T-helper 2 cell (primary cell): ENCODE data around the gene CDH15.

Experiments
- DNase-seq, 5 experiments: peaks; one replicate each; pipeline versions ENCODE4 v3.0.0 to v3.0.0-alpha.2; 2012 to 2022

Gene CDH15

GRCh38 chr16:89141884-89142267, 29.7 kb upstream of the CDH15 start:
- DNase-seq = no peak

DNA sequence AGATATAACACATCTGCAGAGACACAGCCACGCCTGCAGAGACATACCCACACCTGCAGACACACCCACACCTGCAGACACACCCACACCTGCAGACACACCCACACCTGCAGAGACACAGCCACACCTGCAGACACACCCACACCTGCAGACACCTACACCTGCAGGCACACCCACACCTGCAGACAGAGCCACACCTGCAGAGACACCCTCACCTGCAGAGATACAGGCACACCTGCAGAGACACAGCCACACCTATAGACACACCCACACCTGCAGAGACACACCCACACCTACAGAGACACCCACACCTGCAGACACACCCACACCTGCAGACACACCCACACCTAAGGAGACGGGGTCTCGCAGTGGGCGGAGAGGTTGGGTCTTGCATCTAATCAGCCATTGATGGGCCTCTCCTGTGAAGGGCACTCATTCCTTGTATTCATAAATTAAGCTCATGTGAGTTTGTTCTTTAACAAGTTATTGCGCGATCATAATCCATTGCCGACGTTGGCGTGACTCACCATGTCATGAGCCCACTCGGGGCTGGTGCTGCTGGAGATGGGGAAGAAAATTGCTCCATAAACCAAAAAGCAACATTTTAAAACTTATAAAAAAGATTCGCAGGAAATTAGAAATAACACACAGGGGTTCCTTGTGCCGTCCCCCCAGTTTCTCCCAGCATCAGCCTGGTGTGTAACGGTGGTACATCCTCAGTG, 28.9 kb upstream of the CDH15 start:
- DNase-seq = no peak

DNA sequence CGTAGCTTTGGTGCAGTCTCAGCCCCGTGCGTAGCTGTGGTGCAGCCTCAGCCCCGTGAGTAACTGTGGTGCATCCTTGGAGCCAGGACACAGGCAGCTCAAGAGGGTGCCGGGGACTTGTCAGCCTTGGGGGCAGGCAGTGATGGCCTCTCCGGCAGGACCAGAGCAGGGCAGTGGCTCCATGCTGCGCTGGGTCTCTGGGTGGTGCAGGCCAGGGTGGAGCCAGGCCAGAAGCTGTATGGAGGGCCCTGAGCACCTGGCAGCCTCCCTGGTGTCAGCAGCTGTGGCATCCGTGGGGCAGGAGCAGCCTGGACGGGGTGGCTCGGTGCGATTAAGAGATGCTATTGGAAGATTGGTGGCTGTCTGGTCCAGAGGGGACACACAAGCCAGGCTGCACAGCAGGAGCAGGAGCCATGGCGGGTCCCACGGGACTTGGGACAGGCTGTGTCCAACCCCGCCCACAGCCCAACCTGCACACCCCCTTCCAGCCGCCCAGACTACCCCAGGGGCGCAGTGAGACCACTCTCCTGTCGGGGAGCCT, 28.3 kb upstream of the CDH15 start:
- DNase-seq = no peak

DNA sequence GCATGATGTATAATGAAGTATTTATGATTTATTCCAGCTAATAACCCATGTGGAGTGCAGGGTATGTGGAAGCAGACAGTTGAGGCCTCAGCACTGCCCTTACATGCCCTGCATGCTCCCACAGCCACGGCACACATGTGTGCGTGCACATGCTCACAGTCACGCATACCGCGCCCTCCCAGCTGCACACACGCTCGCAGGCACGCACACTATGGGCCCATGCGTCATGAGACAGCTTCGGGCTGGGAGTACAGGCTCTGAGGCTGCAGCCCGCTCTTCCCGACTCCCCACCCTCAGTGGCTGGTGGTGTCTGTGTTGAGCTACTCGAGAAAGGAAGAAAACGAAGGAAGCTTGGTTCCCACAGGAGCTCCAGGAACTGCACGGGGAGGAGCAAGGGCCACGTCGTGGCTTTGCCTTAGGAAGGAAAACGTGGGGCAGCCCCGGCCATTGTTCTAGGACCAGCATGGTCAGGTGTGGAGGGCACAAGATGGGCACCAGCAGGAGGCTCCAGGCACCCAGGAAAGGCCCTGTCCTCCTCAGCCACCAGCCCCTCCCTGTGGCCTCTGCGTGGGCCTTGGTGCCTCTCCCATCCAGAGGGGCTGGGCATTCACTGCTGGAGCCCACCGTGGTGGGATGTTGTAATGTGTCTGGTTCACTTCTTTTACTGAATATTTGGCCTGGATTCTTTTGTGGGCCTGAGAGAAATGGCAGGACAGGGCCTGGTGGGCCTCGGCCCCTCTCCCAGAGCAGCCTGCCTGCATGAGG, 27.5 kb upstream of the CDH15 start:
- DNase-seq = no peak

DNA sequence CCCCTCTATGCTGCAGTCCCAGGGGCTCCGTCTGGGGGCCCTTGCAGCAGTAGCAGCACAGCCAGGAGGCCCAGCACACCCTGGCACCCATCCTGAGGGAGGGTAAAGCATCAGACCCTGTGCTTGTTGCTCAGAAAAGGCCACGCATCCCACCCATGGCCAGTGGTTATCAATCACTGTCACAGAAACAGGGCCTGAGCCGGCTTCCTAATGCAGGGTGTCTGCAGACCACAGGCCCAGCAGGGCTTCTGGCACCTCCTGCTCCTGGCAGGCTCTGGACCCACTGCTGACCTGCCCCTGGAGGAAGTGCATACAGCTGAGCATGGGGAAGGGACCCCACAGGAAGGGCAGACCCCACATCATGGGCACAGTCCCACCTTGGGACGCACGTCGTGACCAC, 26.9 kb upstream of the CDH15 start:
- no peak for DNase-seq

DNA sequence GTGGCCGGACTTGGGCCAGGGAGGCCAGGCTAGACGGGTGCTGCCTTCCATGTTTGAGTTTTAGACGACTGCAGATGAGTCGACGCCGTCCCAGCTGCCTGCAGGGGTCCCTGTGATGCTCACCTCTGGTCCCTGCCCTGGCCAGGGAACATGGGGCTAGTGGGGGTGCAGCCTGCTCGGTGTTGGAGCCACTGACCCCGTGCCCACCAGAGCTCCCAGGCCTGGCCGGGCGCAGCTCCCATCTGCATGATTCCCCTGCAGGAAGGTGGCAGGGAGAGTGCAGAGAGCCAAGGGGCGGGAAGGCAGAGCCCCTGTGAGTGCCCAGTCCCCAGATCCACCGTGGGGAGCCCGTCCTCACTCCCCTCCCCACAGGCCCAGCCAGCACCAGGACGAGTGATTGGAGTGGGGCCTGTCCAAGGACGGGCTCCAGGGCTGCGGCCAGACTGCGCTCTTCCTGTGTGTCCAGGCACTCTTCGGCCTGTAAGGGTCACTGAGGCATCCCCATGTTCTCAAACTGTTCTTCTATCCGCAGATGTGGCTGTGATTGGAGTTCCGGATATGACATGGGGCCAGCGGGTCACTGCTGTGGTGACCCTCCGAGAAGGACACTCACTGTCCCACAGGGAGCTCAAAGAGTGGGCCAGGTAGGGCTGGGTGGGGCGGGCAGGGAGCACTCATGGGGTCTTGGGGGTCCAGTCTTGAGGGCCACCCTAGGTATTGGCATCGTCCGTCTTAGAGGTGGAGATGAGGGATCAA, 26.0 kb upstream of the CDH15 start:
- no peak for DNase-seq

DNA sequence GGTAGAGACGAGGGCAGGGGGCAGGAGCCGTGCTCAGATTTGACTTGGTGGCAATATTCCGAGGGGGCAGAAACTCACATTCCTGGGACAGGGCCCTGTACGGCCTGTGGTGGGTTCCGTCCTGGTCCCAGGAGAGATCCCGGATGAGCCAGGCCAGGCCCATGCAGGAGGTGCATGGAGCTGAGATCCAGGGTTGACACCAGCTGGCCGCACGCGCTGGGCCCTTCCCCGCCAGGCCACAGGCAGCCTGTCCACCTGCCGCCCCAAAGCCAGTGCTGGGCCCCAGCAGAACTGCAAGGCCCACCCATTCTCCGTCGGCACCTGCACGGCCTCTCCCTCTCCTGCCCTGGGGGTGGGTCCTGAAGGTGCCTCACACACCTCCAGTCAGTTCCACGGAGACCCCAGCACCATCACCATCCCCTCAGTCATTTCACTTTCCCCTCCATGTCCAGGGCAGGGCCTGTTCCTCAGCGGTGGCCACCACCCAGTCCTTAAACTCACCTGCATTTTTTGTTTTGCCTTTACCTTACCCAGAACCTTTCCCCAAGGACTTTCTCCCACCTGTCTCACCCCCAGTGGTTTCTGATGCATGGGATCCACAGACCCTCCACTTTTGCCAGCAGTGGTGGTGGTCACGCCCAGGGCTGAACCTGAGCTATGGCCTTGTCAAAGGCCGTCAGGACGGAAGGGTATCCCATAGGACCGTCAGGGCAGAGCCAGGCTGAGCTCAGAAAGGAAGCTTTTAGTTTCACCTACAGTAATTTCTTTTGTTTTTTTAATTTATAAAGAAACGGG, 25.1 kb upstream of the CDH15 start:
- no peak for DNase-seq

DNA sequence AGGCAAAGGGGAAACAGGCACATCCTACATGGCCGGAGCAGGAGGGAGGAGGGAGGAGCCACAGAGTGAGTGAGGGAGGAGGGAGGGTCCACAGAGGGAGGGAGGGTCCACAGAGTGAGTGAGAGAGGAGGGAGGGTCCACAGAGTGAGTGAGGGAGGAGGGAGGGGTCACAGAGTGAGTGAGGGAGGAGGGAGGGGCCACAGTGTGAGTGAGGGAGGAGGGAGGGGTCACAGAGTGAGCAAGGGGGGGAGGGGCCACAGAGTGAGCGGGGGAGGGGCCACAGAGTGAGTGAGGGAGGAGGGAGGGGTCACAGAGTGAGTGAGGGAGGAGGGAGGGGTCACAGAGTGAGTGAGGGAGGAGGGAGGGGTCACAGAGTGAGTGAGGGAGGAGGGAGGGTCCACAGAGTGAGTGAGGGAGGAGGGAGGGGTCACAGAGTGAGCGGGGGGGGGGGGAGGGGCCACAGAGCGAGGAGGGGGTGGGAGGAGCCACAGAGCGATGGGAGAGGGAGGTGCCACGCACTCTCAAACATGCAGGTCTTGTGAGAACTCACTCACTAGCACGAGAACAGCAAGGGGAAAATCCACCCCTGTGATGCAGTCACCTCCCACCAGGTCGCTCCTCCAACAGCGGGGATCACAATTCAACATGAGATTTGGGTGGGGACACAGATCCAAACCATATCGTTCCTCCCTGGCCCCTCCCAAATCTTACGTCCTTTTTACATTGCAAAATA, 24.3 kb upstream of the CDH15 start:
- no peak for DNase-seq

DNA sequence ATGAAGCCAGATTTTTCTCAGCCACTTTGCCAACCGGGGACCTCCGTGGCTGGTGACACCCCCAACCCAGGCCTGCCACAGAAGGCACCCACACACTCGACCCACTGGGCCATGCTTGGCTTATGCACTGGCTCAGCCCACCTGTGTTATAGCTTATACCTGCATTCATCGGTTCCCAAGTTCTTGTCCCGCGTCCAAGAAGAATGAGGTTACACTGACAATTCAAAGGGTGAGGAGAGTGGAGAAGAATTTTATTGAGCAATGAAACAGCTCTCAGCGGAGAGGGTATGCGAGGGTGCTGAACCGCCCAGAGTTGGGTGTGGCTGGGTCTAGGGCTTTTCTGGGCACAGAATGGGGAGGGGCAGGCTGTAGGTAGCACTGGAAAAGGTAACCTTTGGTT, 22.2 kb upstream of the CDH15 start:
- no peak for DNase-seq

DNA sequence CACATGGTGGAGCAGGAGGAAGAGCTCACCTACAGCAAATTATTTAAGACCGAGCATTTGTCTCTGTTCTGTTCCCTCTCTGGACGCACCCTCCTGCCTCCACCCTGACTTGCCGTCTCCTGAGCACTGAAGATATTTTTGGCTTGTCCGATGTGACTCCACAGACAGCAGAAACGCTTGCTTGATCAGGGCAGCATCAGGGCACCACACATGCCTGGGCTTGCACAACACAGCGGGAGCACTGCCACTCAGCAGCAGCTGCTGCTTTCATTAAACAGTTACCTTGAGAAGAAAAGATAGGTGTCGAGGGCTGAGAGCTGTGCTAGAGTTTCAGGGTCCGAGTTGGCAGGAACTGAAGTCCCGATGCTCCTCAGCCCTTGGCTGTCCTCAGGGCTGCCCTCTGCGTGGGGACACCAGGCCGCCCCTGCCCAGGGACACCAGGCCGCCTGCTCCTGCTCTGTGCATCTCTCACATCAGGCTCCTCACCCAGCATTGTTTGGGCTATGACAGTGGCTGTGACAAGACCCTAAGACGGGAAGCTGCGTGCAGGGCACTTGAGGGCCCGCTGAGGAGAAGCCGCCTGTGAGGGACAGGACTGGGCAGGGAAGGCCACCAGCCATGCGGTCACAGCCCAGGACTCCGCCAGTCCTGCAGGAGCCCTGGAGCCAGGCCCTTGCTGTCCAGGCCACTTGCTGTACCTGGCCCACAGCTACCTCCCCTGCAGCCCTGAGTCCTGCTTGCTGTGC, 21.3 kb upstream of the CDH15 start:
- no peak for DNase-seq

- DNase-seq = no peak
Observed at GRCh38 chr16:89150981-89151380, 20.6 kb upstream of the CDH15 start.

- no peak for DNase-seq
Observed at GRCh38 chr16:89152831-89153700, 18.5 kb upstream of the CDH15 start.

DNA sequence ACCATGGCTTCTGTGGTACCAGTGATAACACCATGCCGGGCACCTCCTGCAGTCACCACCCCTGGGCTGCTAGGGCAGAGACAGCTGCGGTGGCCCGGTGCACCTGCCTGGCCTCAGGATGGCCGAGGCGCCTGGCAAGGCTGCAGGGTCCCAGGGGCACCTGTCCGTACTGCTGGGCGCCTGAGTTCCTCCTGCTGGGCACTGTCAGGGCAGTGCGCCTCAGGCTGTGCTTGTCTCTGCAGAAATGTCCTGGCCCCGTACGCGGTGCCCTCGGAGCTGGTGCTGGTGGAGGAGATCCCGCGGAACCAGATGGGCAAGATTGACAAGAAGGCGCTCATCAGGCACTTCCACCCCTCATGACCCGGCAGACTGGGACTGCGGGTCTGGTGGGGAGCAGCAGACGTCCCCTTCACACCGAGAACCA, 17.7 kb upstream of the CDH15 start:
- no peak for DNase-seq

DNA sequence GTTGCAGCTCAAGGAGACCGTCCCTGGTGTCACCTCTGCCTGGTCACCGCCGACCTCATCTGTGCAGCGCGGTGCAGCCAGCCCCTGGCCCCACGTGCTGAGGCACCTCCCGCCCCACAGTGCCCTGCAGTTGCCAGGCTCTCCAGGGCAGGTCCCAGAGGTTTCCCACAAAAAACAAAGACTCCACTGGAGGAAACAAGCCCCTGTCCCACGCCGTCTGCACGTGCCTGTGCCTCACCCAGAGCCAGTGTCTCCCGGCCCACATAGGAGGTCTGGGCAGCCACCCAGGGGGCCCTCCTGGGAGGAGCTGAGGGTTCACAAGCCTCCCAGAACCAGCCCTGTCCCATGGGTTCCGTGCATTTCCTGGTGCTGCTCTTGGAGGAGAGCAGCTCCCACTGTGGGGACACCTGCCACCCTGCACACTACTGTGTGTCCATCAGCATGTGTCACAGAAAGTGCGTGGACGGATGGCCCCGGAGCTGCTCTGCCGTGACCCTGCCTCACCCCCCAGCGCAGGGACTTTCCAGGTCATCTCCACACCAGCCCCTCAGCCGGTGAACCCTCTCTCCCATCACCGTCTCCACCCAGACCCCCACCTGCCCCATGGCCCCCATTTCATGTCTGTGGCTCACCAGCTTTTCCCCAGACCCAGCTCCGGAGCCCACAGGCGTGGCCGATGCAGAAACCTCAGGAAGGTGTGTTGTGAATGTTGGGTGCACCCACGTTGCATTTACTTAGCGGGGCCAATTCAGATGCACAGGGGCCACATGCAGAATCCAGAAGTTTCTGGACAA, 17.0 kb upstream of the CDH15 start:
- no peak for DNase-seq

GRCh38 chr16:89155184-89155679, 16.3 kb upstream of the CDH15 start:
- DNase-seq = no peak

DNA sequence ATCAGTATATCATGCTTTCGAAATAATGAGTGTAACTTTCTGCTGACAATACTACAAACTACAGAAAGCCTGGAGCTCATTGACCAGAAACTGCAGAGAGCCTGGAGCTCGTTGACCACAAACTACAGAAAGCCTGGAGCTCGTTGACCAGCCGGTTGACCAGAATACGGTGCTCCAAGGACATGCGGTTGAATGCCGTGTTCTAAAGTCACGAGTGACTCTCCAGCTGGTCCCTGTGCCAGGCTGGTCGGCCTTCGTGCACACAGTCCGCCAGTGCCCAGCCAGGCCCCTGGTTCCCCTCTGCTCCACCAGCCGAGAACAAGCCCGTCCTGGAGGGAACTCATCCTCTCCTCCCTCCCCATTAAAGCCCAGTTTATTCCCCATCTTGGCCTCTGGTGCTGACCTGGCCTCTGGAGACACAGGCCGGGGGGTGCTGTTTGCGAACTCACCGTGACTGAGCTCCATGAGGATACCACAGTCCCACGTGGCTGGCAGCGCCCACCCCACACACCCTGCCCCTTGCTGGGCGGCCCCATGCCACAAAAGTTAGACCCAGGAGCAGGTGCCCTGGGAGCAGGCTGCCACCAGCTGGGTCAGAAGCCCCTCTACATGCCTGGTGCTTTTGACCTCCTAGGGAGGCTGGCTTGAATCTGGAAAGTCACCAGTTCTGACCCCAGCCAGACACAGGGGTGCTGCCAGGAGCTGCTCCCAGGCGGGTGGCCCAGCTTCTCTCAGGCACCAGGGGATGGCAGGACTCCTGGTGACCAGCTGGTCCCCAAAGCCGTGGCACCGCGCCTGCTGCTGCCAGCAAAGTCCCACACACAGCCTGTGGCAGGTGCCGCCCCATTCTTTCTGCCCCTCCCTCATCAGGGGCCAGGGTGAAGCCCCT, 15.5 kb upstream of the CDH15 start:
- no peak for DNase-seq

DNA sequence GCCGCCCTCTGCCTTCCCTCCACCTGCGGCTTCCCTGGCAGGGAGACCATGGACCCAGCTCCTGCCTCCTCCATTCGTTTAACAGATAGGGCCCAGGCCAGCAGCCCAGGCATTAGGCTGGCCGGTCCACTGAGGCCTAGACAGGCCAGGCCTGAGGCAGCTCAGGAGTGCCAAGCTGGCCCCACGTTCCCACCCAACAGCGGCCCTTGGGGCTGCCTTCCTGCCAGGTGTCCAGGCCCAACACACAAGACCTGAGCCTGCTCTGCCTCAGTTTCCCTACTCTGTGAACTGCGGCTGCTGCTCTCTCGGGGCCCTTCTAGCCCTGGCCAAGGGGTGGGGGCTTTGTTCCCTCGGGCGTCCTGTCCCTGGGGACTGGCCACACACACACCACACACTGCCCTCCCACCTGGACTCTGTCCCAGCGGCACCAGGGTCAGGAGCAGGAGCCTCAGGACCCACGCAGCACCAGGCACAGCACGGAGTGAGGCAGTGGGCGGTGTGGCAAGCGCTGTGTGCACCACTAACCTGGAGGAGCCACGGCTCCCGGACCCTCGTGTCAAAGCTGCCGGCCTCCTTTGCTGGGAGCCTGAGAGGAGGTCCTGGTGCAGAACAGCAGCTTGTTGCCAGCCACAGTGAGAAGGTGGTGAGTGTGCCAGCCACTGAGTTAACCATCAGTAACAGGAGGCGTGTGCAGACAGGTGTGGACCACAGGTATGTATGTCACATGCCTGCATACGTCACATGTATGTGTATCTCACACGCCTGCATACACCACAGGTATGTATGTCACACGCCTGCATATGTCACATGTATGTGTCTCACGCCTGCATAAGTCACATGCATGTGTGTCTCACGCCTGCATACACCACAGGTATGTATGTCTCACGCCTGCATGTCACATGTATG, 14.6 kb upstream of the CDH15 start:
- DNase-seq = no peak
